ENCODE data around the gene ALDH3B2. TPM values are rescaled to one million over a fixed set of nuclear protein-coding genes. Genes with fewer than 3 reads are reported as not detected.
"Not testable (repeated sequence)": the region's sequence is repeated elsewhere in the genome, so short reads cannot be mapped to it uniquely, and the experiment has no call there.

ALDH3B2 gene
- total RNA-seq, 1 donor from 2014 or later, result not detected

GRCh38 chr11:67663532-67664212 lies 10.8 kb downstream of the ALDH3B2 start:
- DNase-seq (ENCODE audit: extremely low read depth, low read depth, low spot score), result no peak

- no peak for DNase-seq (ENCODE audit: extremely low read depth, low read depth, low spot score)
Observed at GRCh38 chr11:67662835-67663531, 11.4 kb downstream of the ALDH3B2 start.

GRCh38 chr11:67662142-67662834 lies 12.1 kb downstream of the ALDH3B2 start:
- DNase-seq (ENCODE audit: extremely low read depth, low read depth, low spot score), result no peak

GRCh38 chr11:67660752-67661151 lies 13.7 kb downstream of the ALDH3B2 start:
- DNase-seq (ENCODE audit: extremely low read depth, low read depth, low spot score), result not testable (repeated sequence)

GRCh38 chr11:67659651-67660165 lies 14.7 kb downstream of the ALDH3B2 start:
- not testable (repeated sequence) for DNase-seq (ENCODE audit: extremely low read depth, low read depth, low spot score)

GRCh38 chr11:67657300-67657699 lies 17.1 kb downstream of the ALDH3B2 start:
- DNase-seq (ENCODE audit: extremely low read depth, low read depth, low spot score), result no peak

GRCh38 chr11:67656278-67656922 lies 18.0 kb downstream of the ALDH3B2 start:
- DNase-seq (ENCODE audit: extremely low read depth, low read depth, low spot score), result no peak

GRCh38 chr11:67654225-67654624 lies 20.2 kb downstream of the ALDH3B2 start:
- DNase-seq (ENCODE audit: extremely low read depth, low read depth, low spot score), result no peak

GRCh38 chr11:67652965-67653845 lies 21.2 kb downstream of the ALDH3B2 start:
- no peak for DNase-seq (ENCODE audit: extremely low read depth, low read depth, low spot score)

GRCh38 chr11:67651976-67652781 lies 22.2 kb downstream of the ALDH3B2 start:
- DNase-seq (ENCODE audit: extremely low read depth, low read depth, low spot score), result no peak

GRCh38 chr11:67649634-67650510 lies 24.6 kb downstream of the ALDH3B2 start:
- DNase-seq (ENCODE audit: extremely low read depth, low read depth, low spot score), result no peak

GRCh38 chr11:67648796-67649613 lies 25.4 kb downstream of the ALDH3B2 start:
- no peak for DNase-seq (ENCODE audit: extremely low read depth, low read depth, low spot score)

- no peak for DNase-seq (ENCODE audit: extremely low read depth, low read depth, low spot score)
Observed at GRCh38 chr11:67648140-67648795, 26.2 kb downstream of the ALDH3B2 start.

GRCh38 chr11:67647471-67647870 lies 27.0 kb downstream of the ALDH3B2 start:
- DNase-seq (ENCODE audit: extremely low read depth, low read depth, low spot score), result no peak

- DNase-seq (ENCODE audit: extremely low read depth, low read depth, low spot score), result no peak
Observed at GRCh38 chr11:67646535-67647336, 27.7 kb downstream of the ALDH3B2 start.

Measured in glomerular endothelial cell (primary cell).